GM12878 (cell line): ENCODE measurements around the gene KLHDC9. TPM values are rescaled to one million over a fixed set of nuclear protein-coding genes. Genes with fewer than 3 reads are reported as not detected.

Source experiments
- ATF7 ChIP-seq: fragments of 450-650 bp; IDR thresholded peaks from 2 replicates; pipeline ENCODE4 v1.6.1; 2016; ENCODE audit warnings: low read depth, mild to moderate bottlenecking
- CBX3 ChIP-seq: fragments of 200-600 bp; sonication (generic); IDR thresholded peaks from 2 replicates; pipeline ENCODE4 v1.6.1; 2016; ENCODE audit warnings: low read depth, borderline replicate concordance
- CEBPB ChIP-seq, 2 experiments: fragments of 150-350 bp in 1 of 2; IDR thresholded peaks; 2 replicates each; pipeline ENCODE4 v1.6.1; 2012 to 2014; ENCODE audit warnings: low read depth in 2 of 2, low read length in 2 of 2, borderline replicate concordance in 1 of 2, inconsistent platforms in 1 of 2
- CREB1 ChIP-seq: IDR thresholded peaks from 2 replicates; pipeline ENCODE4 v1.6.1; 2012; ENCODE audit warnings: low read depth, mild to moderate bottlenecking, inconsistent platforms
- CREM ChIP-seq: IDR thresholded peaks from 2 replicates; pipeline ENCODE4 v1.6.1; 2014; ENCODE audit warnings: antibody characterized with exemption, low read depth
- DPF2 ChIP-seq: fragments of 450-650 bp; IDR thresholded peaks from 2 replicates; pipeline ENCODE4 v1.6.1; 2017; ENCODE audit warnings: mild to moderate bottlenecking
- EGR1 ChIP-seq, 2 experiments: IDR thresholded peaks; 1 replicate in 1 of 2; 2 replicates in 1 of 2; pipeline ENCODE4 v1.6.1; 2011 to 2012; ENCODE audit warnings: low read depth in 2 of 2, low read length in 2 of 2, borderline replicate concordance in 1 of 2, mild to moderate bottlenecking in 1 of 2, moderate library complexity in 1 of 2
- ESRRA ChIP-seq: IDR thresholded peaks from 2 replicates; pipeline ENCODE4 v1.6.1; 2012; ENCODE audit warnings: mild to moderate bottlenecking, low read length, improper control_type of control experiment
- FOS ChIP-seq: IDR thresholded peaks from 3 replicates; pipeline ENCODE4 v1.6.1; 2011; ENCODE audit warnings: borderline replicate concordance; ENCODE audit not compliant: insufficient read length; ENCODE audit errors: extremely low read depth
- GABPA ChIP-seq: IDR thresholded peaks from 2 replicates; pipeline ENCODE4 v1.6.1; 2014; ENCODE audit warnings: antibody characterized with exemption, low read depth, mild to moderate bottlenecking, inconsistent platforms
- HDAC2 ChIP-seq: fragments of 200-600 bp; sonication (generic); IDR thresholded peaks from 2 replicates; pipeline ENCODE4 v1.6.1; 2017
- KLF5 ChIP-seq: fragments of 450-650 bp; IDR thresholded peaks from 2 replicates; pipeline ENCODE4 v1.6.1; 2014; ENCODE audit warnings: mild to moderate bottlenecking; ENCODE audit not compliant: partially characterized antibody
- MEF2B ChIP-seq: fragments of 450-650 bp; IDR thresholded peaks from 2 replicates; pipeline ENCODE4 v1.6.1; 2018; ENCODE audit warnings: mild to moderate bottlenecking, moderate library complexity; ENCODE audit not compliant: partially characterized antibody, poor library complexity, severe bottlenecking
- MLLT1 ChIP-seq: fragments of 450-650 bp; IDR thresholded peaks from 2 replicates; pipeline ENCODE4 v1.6.1; 2016; ENCODE audit warnings: mild to moderate bottlenecking
- NRF1 ChIP-seq: conservative IDR thresholded peaks from 2 replicates; pipeline ENCODE4 v1.6.1; 2011; ENCODE audit warnings: mild to moderate bottlenecking, low read depth, low read length, improper control_type of control experiment
- PBX3 ChIP-seq: IDR thresholded peaks from 2 replicates; pipeline ENCODE4 v1.6.1; 2011; ENCODE audit warnings: mild to moderate bottlenecking, low read depth, low read length, moderate library complexity; ENCODE audit not compliant: insufficient replicate concordance
- POU2F2 ChIP-seq: IDR thresholded peaks from 3 replicates; pipeline ENCODE4 v1.6.1; 2011; ENCODE audit warnings: low read depth, mild to moderate bottlenecking, low read length, borderline replicate concordance
- RB1 ChIP-seq: fragments of 450-650 bp; formaldehyde crosslinking; IDR thresholded peaks from 2 replicates; pipeline ENCODE4 v1.6.1; 2017; ENCODE audit warnings: mild to moderate bottlenecking, borderline replicate concordance
- RELA ChIP-seq: fragments of 450-650 bp; IDR thresholded peaks from 2 replicates; pipeline ENCODE4 v1.8.0; 2014; ENCODE audit warnings: borderline replicate concordance; ENCODE audit not compliant: partially characterized antibody
- SMAD1 ChIP-seq: fragments of 450-650 bp; IDR thresholded peaks from 2 replicates; pipeline ENCODE4 v1.6.1; 2018; ENCODE audit warnings: mild to moderate bottlenecking, low read depth; ENCODE audit not compliant: partially characterized antibody
- SPI1 ChIP-seq: IDR thresholded peaks from 2 replicates; pipeline ENCODE4 v1.6.1; 2011; ENCODE audit warnings: low read depth, mild to moderate bottlenecking, low read length, moderate library complexity, borderline replicate concordance; ENCODE audit not compliant: insufficient read depth
- SRF ChIP-seq, 2 experiments: IDR thresholded peaks; 2 replicates each; pipeline ENCODE4 v1.6.1; 2011; ENCODE audit warnings: low read depth in 2 of 2, low read length in 2 of 2, mild to moderate bottlenecking in 1 of 2, moderate library complexity in 1 of 2
- STAT1 ChIP-seq: fragments of 450-650 bp; conservative IDR thresholded peaks from 2 replicates; pipeline ENCODE4 v1.6.1; 2014; ENCODE audit warnings: antibody characterized with exemption, mild to moderate bottlenecking
- TARDBP ChIP-seq: IDR thresholded peaks from 2 replicates; pipeline ENCODE4 v1.6.1; 2016; ENCODE audit warnings: borderline replicate concordance
- TCF3 ChIP-seq: IDR thresholded peaks from 2 replicates; pipeline ENCODE4 v1.6.1; 2012; ENCODE audit warnings: low read depth, mild to moderate bottlenecking, low read length, borderline replicate concordance; ENCODE audit not compliant: insufficient read depth
- YBX1 ChIP-seq: fragments of 450-650 bp; IDR thresholded peaks from 2 replicates; pipeline ENCODE4 v1.6.1; 2016; ENCODE audit warnings: antibody characterized with exemption
- YY1 ChIP-seq: IDR thresholded peaks from 2 replicates; pipeline ENCODE4 v1.6.1; 2011; ENCODE audit warnings: low read depth, mild to moderate bottlenecking, low read length
- ZBED1 ChIP-seq: IDR thresholded peaks from 2 replicates; pipeline ENCODE4 v1.6.1; 2016; ENCODE audit warnings: borderline replicate concordance
- ZNF274 ChIP-seq: IDR thresholded peaks from one replicate; pipeline ENCODE4 v1.8.0; 2011; ENCODE audit not compliant: insufficient read length, insufficient read depth
- ZSCAN29 ChIP-seq: fragments of 450-650 bp; IDR thresholded peaks from 2 replicates; pipeline ENCODE4 v1.6.1; 2017; ENCODE audit warnings: mild to moderate bottlenecking, moderate library complexity
- polyA plus RNA-seq, 11 experiments: library from polyadenylated mRNA; depleted of rRNA in 4 of 11; unstranded in 6 of 11; stranded (reverse) in 5 of 11; fragments of >200 nt; fragmentation: Nextera tagmentation in 4 of 11; fragmentation: Illumina TruSeq in 1 of 11; extraction: Ambion mirVana in 4 of 11; extraction: Trizol in 1 of 11; gene quantifications; 1 replicate in 1 of 11; 2 replicates in 10 of 11; pipeline versions ENCODE4 v1.2.1 to v1.2.3, GENCODE V29; 2011 to 2016; ENCODE audit warnings: inconsistent platforms in 2 of 11, missing spikeins in 2 of 11, low read depth in 1 of 11
- total RNA-seq, 4 experiments: library from RNA; depleted of rRNA in 3 of 4; stranded (reverse); fragments of >200 nt in 3 of 4; fragmentation: Illumina TruSeq in 1 of 4; extraction: Trizol in 1 of 4; gene quantifications; 2 replicates each; pipeline versions ENCODE4 v1.2.1 to v1.2.3, GENCODE V29; 2013 to 2021

Gene KLHDC9
- total and polyA plus RNA-seq, 10 of the 15 experiments (the other 5 are each of a cell fraction or from before 2014, with no cell fraction given), result 0.66 to 4.9 (median 2.6) TPM

DNA sequence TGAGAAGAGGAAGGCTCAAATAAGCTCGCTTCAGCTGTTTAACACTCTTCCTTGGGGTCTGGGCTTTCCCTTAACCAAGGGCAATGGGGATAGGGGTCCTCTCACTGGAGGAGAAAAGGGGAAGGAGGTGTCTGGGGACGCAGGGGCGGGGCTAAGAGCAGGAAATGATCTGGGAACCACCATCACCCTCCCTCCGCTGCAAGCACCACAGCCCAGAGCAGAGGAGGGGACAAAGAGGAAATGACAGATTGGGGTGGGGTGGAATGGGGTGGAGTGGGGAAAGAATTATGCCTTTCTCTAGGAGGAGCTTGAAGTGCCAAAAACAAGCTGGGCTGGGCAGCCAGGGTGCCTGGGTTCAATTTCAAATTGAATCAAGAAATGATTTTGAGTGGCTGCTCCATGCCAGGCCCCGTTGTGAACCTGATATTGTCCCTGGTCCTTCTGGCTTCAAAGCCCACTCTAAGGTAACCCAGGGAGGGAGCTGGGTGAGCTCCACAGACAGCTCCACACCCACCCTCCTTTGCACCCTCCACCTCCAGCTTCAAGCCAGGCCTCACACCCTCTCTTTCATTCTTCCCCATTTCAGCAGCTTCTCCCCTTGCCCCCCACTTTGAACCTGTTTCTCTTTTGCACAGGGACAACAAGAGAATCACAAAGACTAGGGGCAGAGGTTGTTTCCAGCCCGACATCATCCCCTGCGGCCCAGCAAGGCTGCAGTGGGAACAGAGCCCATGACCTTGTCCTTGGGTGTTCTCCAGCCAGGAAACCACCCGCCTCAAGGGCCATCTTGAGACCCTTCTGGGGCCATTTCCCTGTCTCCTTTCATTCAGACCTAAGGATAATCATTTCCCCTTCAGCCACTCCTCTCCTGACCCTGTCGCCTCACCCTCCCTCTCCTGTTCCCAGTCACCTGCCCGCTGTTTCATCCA, 29.6 kb upstream of the KLHDC9 start (continued):
- TF ChIP-seq SMAD1 (peak; percentile 35), SPI1 (peak; percentile 69), STAT1 (no peak), CEBPB (IDR thresholded peaks at IDR 0.05; ENCODE audit: borderline replicate concordance in 1 of 2, low read depth in 2 of 2, low read length in 2 of 2) (no peak), GABPA (peak; percentile 69; the same call in 1 of the 2 replicates), CBX3 (no peak), ZSCAN29 (no peak), DPF2 (peak; percentile 11; the same call in 1 of the 2 replicates), EGR1 (IDR thresholded peaks at IDR 0.05; ENCODE audit: borderline replicate concordance in 1 of 2, low read depth in 2 of 2, low read length in 2 of 2) (0 out of 3 replicates have a peak, but pooled peaks of 1 of the 2 experiments have one; percentile 5), POU2F2 (peak; percentile 44; the same call in 2 of the 3 replicates), CREB1 (peak; percentile 72), ESRRA (peak; percentile 56; the same call in 1 of the 2 replicates), ZBED1 (peak; percentile 44; the same call in 1 of the 2 replicates), TCF3 (no peak), KLF5 (no peak), YY1 (peak; percentile 59), YBX1 (no peak), CREM (no peak), ATF7 (peak; percentile 46), NRF1 (no peak), PBX3 (no peak), ZNF274 (no peak), TARDBP (no peak), SRF (IDR thresholded peaks at IDR 0.05; ENCODE audit: low read depth in 2 of 2, low read length in 2 of 2) (0 out of 4 replicates have a peak, but pooled peaks of 1 of the 2 experiments have one; percentile 36), HDAC2 (no peak), FOS (no peak), MEF2B (no peak), MLLT1 (0 out of 2 replicates have a peak, but pooled peaks have one; percentile 35), RELA (no peak), RB1 (no peak)
